Endothelial cell of umbilical vein (primary cell): Measurements from ENCODE around the gene DCPS. TPM values are rescaled to one million over a fixed set of nuclear protein-coding genes. Genes with fewer than 3 reads are reported as not detected.

ENCODE experiments used
- BruUV-seq: library from RNA; stranded (reverse); fragments of 400-500 nt; replicated peaks from 2 replicates; lab custom pipeline; 2021; lab: Mats Ljungman, UMichigan
- CTCF ChIA-PET: fragments of 300-600, 350-600 bp; sonication (Branson Sonifier 250); formaldehyde crosslinking; loops from one replicate; lab custom pipeline; 2021; ENCODE audit warnings: antibody characterized with exemption, inconsistent platforms; lab: Charles Lee
- POLR2A ChIA-PET: fragments of 300-600, 350-600 bp; sonication (Branson Sonifier 250); formaldehyde crosslinking; loops from one replicate; lab custom pipeline; 2021; ENCODE audit warnings: antibody characterized with exemption, inconsistent platforms; lab: Charles Lee
- DNase-seq: peaks from one replicate; pipeline ENCODE4 v3.0.0-alpha.2; 2011; ENCODE audit warnings: low read depth, low spot score
- FAIRE-seq: peaks from 2 replicates; lab custom pipeline; 2011; peaks lifted over from hg19 to GRCh38; lab: Jason Lieb, UNC
- H2AFZ ChIP-seq: 2 replicates; pipeline ENCODE4 v1.6.0; 2012; ENCODE audit warnings: low read depth, low read length, control low read depth, inconsistent platforms
- H3K27ac ChIP-seq: 2 replicates; pipeline ENCODE4 v1.5.1; 2011; ENCODE audit warnings: low read depth, mild to moderate bottlenecking, control low read depth, low read length, moderate library complexity; ENCODE audit not compliant: insufficient read depth
- H3K27me3 ChIP-seq, 2 experiments: 2 replicates each; pipeline versions ENCODE4 v1.6.0 to v1.6.1; 2011; ENCODE audit warnings: low read length in 2 of 2, mixed read lengths in 1 of 2; ENCODE audit not compliant: control insufficient read depth in 2 of 2, insufficient read depth in 2 of 2
- H3K36me3 ChIP-seq, 2 experiments: 2 replicates in 1 of 2; 3 replicates in 1 of 2; pipeline ENCODE4 v1.5.1; 2011; ENCODE audit warnings: low read length in 2 of 2, mild to moderate bottlenecking in 1 of 2, moderate library complexity in 1 of 2; ENCODE audit not compliant: control insufficient read depth in 2 of 2, insufficient read depth in 2 of 2; ENCODE audit errors: extremely low read depth in 1 of 2
- H3K4me1 ChIP-seq: 3 replicates; pipeline ENCODE4 v1.5.1; 2011; ENCODE audit warnings: mild to moderate bottlenecking, low read length; ENCODE audit not compliant: control insufficient read depth, insufficient read depth; ENCODE audit errors: extremely low read depth
- H3K4me2 ChIP-seq: 2 replicates; pipeline ENCODE4 v1.6.1; 2011; ENCODE audit warnings: low read length, control low read depth, mixed read lengths; ENCODE audit not compliant: insufficient read depth
- H3K4me3 ChIP-seq, 3 experiments: fragments of 200-600 bp in 1 of 3; sonication (generic), shearing (Covaris generic) in 1 of 3; replicated peaks in 1 of 3; 2 replicates each; pipeline ENCODE4 v1.5.1; 2011 to 2016; ENCODE audit warnings: control low read depth in 3 of 3, low read length in 3 of 3, mild to moderate bottlenecking in 2 of 3, inconsistent platforms in 1 of 3, low read depth in 1 of 3, moderate library complexity in 1 of 3; ENCODE audit not compliant: insufficient read depth in 1 of 3
- H3K79me2 ChIP-seq: 2 replicates; pipeline ENCODE4 v1.6.0; 2012; ENCODE audit warnings: low read length, inconsistent platforms; ENCODE audit not compliant: control insufficient read depth, insufficient read depth
- H3K9ac ChIP-seq: replicated peaks from 2 replicates; pipeline ENCODE3; 2011; ENCODE audit warnings: low read length, control low read depth; ENCODE audit not compliant: insufficient read depth; ENCODE audit errors: extremely low read depth
- H3K9me1 ChIP-seq: replicated peaks from 3 replicates; pipeline ENCODE4 v1.6.0; 2011; ENCODE audit warnings: mild to moderate bottlenecking, low read length; ENCODE audit not compliant: control insufficient read depth, insufficient read depth; ENCODE audit errors: extremely low read depth
- H3K9me3 ChIP-seq: replicated peaks from 2 replicates; pipeline ENCODE4 v1.5.1; 2012; ENCODE audit warnings: low read length, inconsistent platforms; ENCODE audit not compliant: control insufficient read depth, insufficient read depth
- H4K20me1 ChIP-seq: replicated peaks from 2 replicates; pipeline ENCODE3; 2011; ENCODE audit warnings: mild to moderate bottlenecking, low read length; ENCODE audit not compliant: control insufficient read depth, insufficient read depth; ENCODE audit errors: extremely low read depth
- EZH2 ChIP-seq: IDR thresholded peaks from 2 replicates; pipeline ENCODE4 v1.6.1; 2012; ENCODE audit warnings: borderline replicate concordance, low read depth, mild to moderate bottlenecking, moderate library complexity, low read length, inconsistent platforms; ENCODE audit not compliant: severe bottlenecking
- FOS ChIP-seq: IDR thresholded peaks from 2 replicates; pipeline ENCODE4 v1.6.1; 2011; ENCODE audit warnings: mild to moderate bottlenecking, low read length, moderate library complexity, borderline replicate concordance; ENCODE audit not compliant: insufficient read depth
- GATA2 ChIP-seq: IDR thresholded peaks from 2 replicates; pipeline ENCODE4 v1.7.0; 2011; ENCODE audit warnings: low read depth, mild to moderate bottlenecking, moderate library complexity, mixed read lengths, low read length; ENCODE audit not compliant: insufficient read length, insufficient read depth
- JUN ChIP-seq: IDR thresholded peaks from 2 replicates; pipeline ENCODE4 v1.6.1; 2011; ENCODE audit warnings: borderline replicate concordance, low read depth; ENCODE audit not compliant: insufficient read length, insufficient read depth
- MYC ChIP-seq: IDR thresholded peaks from one replicate; pipeline ENCODE4 v1.6.1; 2011; ENCODE audit warnings: mild to moderate bottlenecking, low read depth, low read length
- POLR2A ChIP-seq: IDR thresholded peaks from 2 replicates; pipeline ENCODE4 v1.6.1; 2012; ENCODE audit warnings: low read depth, mild to moderate bottlenecking, control low read depth, low read length
- POLR2AphosphoS5 ChIP-seq: IDR thresholded peaks from 2 replicates; pipeline ENCODE4 v1.6.1; 2012; ENCODE audit warnings: low read depth, mild to moderate bottlenecking, control low read depth, low read length, moderate library complexity; ENCODE audit not compliant: insufficient read depth
- dilution Hi-C: fragments of 300-500 bp; cut with MboI; formaldehyde crosslinking; loops from one replicate; pipeline ENCODE4 v1.15.0; 2019; ENCODE audit warnings: low sequenced_read_pairs; ENCODE audit not compliant: extremely low pct_ligation_motif_present
- intact Hi-C: fragments of 100-400 bp; cut with micrococcal nuclease; formaldehyde crosslinking; loops from one replicate; pipeline ENCODE4 v1.10.0; 2022
- polyA plus RNA-seq, 4 experiments: library from polyadenylated mRNA; depleted of rRNA in 3 of 4; stranded (reverse) in 3 of 4; unstranded in 1 of 4; fragments of >200 nt; gene quantifications; 2 replicates each; pipeline versions ENCODE4 v1.2.1 to v1.2.3, GENCODE V29; 2011 to 2012; ENCODE audit warnings: missing spikeins in 1 of 4
- total RNA-seq: library from RNA; stranded (reverse); gene quantifications from 2 replicates; pipeline ENCODE4 v1.2.3, GENCODE V29; 2021
- TF ChIP-seq, protein P1 (sequence below): IDR thresholded peaks from 2 replicates; pipeline ENCODE4 v1.6.1; 2011; ENCODE audit not compliant: insufficient read depth, insufficient read length
- TF ChIP-seq, protein P2 (sequence below), 2 donors: IDR thresholded peaks; 1 replicate in 1 of 2; 2 replicates in 1 of 2; pipeline ENCODE4 v1.5.1; 2011; ENCODE audit warnings: low read length in 2 of 2, mild to moderate bottlenecking in 2 of 2, moderate library complexity in 2 of 2, control low read depth in 1 of 2, inconsistent platforms in 1 of 2, low read depth in 1 of 2; ENCODE audit not compliant: insufficient read depth in 1 of 2; ENCODE audit errors: extremely low read depth in 1 of 2

DCPS gene
- total and polyA plus RNA-seq, 2 donors (not counting 3 experiments of a cell fraction or from before 2014, with no cell fraction given): 19.6 to 36.0 TPM

DNA sequence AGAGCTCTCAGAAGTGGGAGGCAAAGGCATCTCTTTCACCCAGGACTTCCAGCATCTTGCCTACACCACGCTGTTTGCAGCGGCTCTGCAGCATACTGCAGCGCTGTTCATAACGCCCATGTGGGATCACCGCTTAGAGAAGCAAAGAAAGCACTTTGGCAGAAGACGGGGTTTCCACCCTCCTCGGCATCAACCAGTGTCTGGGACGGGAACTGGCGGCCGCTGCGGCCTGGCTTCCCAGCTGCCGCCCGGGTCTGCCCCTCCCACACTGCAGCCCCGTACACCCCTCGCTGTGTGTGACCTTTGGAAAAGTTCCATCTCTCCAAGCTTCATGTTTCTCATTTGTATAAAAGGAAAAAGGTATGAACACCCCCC, 21.5 kb upstream of the DCPS start:
- ChIA-PET CTCF (no interaction called here), POLR2A (interaction anchor here (0.9 kb wide), 1 partner anchor 51 kb away, joined by 4 read pairs; no protein-coding TSS in a partner anchor)
- H3K27ac ChIP-seq: no peak overlapping the region
- H3K9me1 ChIP-seq: no peaks in the 10 kb centered on the region
- H4K20me1 ChIP-seq: no peaks in the 10 kb centered on the region
- no peaks in the 10 kb centered on the region for H3K79me2 ChIP-seq
- H3K27me3 ChIP-seq: no peaks in the 10 kb centered on the region
- H3K4me3 ChIP-seq: peak overlapping the region; percentile 19 to 62 (median 50)
- H3K4me1 ChIP-seq: peaks cover 13% of the 10 kb centered on the region
- peak; percentile 38 for FAIRE-seq
- H3K36me3 ChIP-seq: peaks cover 0 to 5% of the 10 kb centered on the region in 2 experiments
- no peak for DNase-seq
- TF ChIP-seq, protein P1, sequence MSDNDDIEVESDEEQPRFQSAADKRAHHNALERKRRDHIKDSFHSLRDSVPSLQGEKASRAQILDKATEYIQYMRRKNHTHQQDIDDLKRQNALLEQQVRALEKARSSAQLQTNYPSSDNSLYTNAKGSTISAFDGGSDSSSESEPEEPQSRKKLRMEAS: no peak
- TF ChIP-seq GATA2: no peak
- TF ChIP-seq FOS: no peak
- TF ChIP-seq MYC: no peak
- TF ChIP-seq POLR2A: no peak
- TF ChIP-seq JUN: no peak
- TF ChIP-seq EZH2: no peak
- no peak for TF ChIP-seq POLR2AphosphoS5
- TF ChIP-seq, protein P2, sequence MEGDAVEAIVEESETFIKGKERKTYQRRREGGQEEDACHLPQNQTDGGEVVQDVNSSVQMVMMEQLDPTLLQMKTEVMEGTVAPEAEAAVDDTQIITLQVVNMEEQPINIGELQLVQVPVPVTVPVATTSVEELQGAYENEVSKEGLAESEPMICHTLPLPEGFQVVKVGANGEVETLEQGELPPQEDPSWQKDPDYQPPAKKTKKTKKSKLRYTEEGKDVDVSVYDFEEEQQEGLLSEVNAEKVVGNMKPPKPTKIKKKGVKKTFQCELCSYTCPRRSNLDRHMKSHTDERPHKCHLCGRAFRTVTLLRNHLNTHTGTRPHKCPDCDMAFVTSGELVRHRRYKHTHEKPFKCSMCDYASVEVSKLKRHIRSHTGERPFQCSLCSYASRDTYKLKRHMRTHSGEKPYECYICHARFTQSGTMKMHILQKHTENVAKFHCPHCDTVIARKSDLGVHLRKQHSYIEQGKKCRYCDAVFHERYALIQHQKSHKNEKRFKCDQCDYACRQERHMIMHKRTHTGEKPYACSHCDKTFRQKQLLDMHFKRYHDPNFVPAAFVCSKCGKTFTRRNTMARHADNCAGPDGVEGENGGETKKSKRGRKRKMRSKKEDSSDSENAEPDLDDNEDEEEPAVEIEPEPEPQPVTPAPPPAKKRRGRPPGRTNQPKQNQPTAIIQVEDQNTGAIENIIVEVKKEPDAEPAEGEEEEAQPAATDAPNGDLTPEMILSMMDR (IDR thresholded peaks at IDR 0.05; ENCODE audit: extremely low read depth in 1 of 2, insufficient read depth in 1 of 2, low read depth in 1 of 2, low read length in 2 of 2): no peak
- no peaks in the 10 kb centered on the region for H3K9me3 ChIP-seq
- intact Hi-C loops (loop anchor here (1.0 kb wide), 1 partner anchor 13 kb away; the partner anchor contains the start of gene FOXRED1), dilution Hi-C loops (no loop called here)
- H3K9ac ChIP-seq: peak overlapping the region; percentile 61
- no TSS peak for BruUV-seq
- peak overlapping the region; percentile 27 for H2AFZ ChIP-seq
- H3K4me2 ChIP-seq: peak overlapping the region; percentile 41
